OCI-LY7 (cell line): Measurements from ENCODE around the gene GRID1. TPM values are rescaled to one million over a fixed set of nuclear protein-coding genes. Genes with fewer than 3 reads are reported as not detected.

ENCODE experiments used
- BruUV-seq: library from RNA; stranded (reverse); fragments of 400-500 nt; replicated peaks from 2 replicates; lab custom pipeline; 2021; lab: Mats Ljungman, UMichigan
- CTCF ChIA-PET: fragments of 300-600 bp; sonication (Branson Sonifier 250); formaldehyde crosslinking; loops from one replicate; lab custom pipeline; 2022; ENCODE audit warnings: antibody characterized with exemption; ENCODE audit not compliant: unreplicated experiment; lab: Charles Lee
- POLR2A ChIA-PET: fragments of 300-600 bp; sonication (Branson Sonifier 250); formaldehyde crosslinking; loops from one replicate; lab custom pipeline; 2022; ENCODE audit warnings: antibody characterized with exemption; lab: Charles Lee
- DNase-seq: peaks from one replicate; pipeline ENCODE4 v3.0.0-alpha.2; 2015; ENCODE audit warnings: low spot score
- H2AFZ ChIP-seq: fragments of 200-600 bp; sonication (generic), shearing (Covaris generic); 2 replicates; pipeline ENCODE4 v1.6.1; 2014; ENCODE audit warnings: mild to moderate bottlenecking, antibody characterized with exemption, low read length, moderate library complexity
- H3K27ac ChIP-seq: fragments of 200-600 bp; sonication (generic); 2 replicates; pipeline ENCODE4 v1.5.1; 2014; ENCODE audit warnings: mixed run types, low read depth, mild to moderate bottlenecking, moderate library complexity, low read length, inconsistent platforms; ENCODE audit not compliant: poor library complexity, severe bottlenecking
- H3K36me3 ChIP-seq: fragments of 200-600 bp; sonication (generic); 2 replicates; pipeline ENCODE4 v1.6.1; 2014; ENCODE audit warnings: mild to moderate bottlenecking, antibody characterized with exemption, low read length, moderate library complexity, mixed read lengths; ENCODE audit not compliant: insufficient read depth
- H3K4me1 ChIP-seq: fragments of 200-600 bp; sonication (generic); 2 replicates; pipeline ENCODE4 v1.5.1; 2014; ENCODE audit warnings: mild to moderate bottlenecking, low read length; ENCODE audit not compliant: insufficient read depth, poor library complexity, severe bottlenecking
- H3K4me2 ChIP-seq: fragments of 200-600 bp; sonication (generic); 2 replicates; pipeline ENCODE4 v1.6.1; 2014; ENCODE audit warnings: mild to moderate bottlenecking, low read length
- H3K4me3 ChIP-seq: fragments of 200-600 bp; sonication (generic); 2 replicates; pipeline ENCODE4 v1.5.1; 2014; ENCODE audit warnings: mild to moderate bottlenecking, low read depth, low read length; ENCODE audit not compliant: poor library complexity, severe bottlenecking
- H3K79me2 ChIP-seq: fragments of 200-600 bp; sonication (generic); 2 replicates; pipeline ENCODE4 v1.6.1; 2016; ENCODE audit warnings: low read depth, mild to moderate bottlenecking, low read length, moderate library complexity, mixed read lengths; ENCODE audit not compliant: insufficient read depth
- H3K9me2 ChIP-seq: fragments of 200-600 bp; sonication (generic); 2 replicates; pipeline ENCODE4 v1.6.1; 2016; ENCODE audit warnings: mild to moderate bottlenecking, low read length, mixed read lengths; ENCODE audit not compliant: insufficient read depth
- H3K9me3 ChIP-seq: fragments of 200-600 bp; sonication (generic); 2 replicates; pipeline ENCODE4 v1.6.1; 2014; ENCODE audit warnings: mild to moderate bottlenecking, mixed run types, low read length, mixed read lengths
- H4K20me1 ChIP-seq: fragments of 200-600 bp; sonication (generic); 2 replicates; pipeline ENCODE4 v1.6.1; 2014; ENCODE audit warnings: mild to moderate bottlenecking, antibody characterized with exemption, low read length, moderate library complexity, mixed read lengths; ENCODE audit not compliant: insufficient read depth
- CTCF ChIP-seq: fragments of 200-600 bp; sonication (generic); conservative IDR thresholded peaks from 2 replicates; pipeline ENCODE4 v1.5.1; 2014; ENCODE audit warnings: mild to moderate bottlenecking, antibody characterized with exemption, low read length, moderate library complexity, mixed read lengths
- EZH2phosphoT487 ChIP-seq: fragments of 200-600 bp; sonication (generic); IDR thresholded peaks from 2 replicates; pipeline ENCODE4 v1.6.1; 2018; ENCODE audit warnings: low read depth, borderline replicate concordance, mild to moderate bottlenecking, mixed run types, antibody characterized with exemption, low read length, moderate library complexity, mixed read lengths
- intact Hi-C: fragments of 100-400 bp; cut with micrococcal nuclease; formaldehyde crosslinking; loops from one replicate; pipeline ENCODE4 v1.10.0; 2022; ENCODE audit not compliant: unreplicated experiment
- total RNA-seq, 2 experiments: library from RNA; depleted of rRNA in 1 of 2; stranded (reverse); fragments of >200 nt in 1 of 2; shearing (Covaris generic) in 1 of 2; gene quantifications; 2 replicates each; pipeline ENCODE4 v1.2.3, GENCODE V29; 2014 to 2022

The GRID1 gene
- total RNA-seq, 2 experiments from 2014 or later = 1.6 to 3.7 TPM

- no peak for DNase-seq
- BruUV-seq = no TSS peak
- POLR2A ChIA-PET = no interaction called here
- no peak for TF ChIP-seq CTCF
- TF ChIP-seq EZH2phosphoT487 = no peak
- no peak overlapping the region for H3K4me3 ChIP-seq
- CTCF ChIA-PET = no interaction called here
- H3K27ac ChIP-seq = no peak overlapping the region
- intact Hi-C loops = no loop called here
- H4K20me1 ChIP-seq = no peaks in the 10 kb centered on the region
- H3K9me3 ChIP-seq = no peaks in the 10 kb centered on the region
- no peaks in the 10 kb centered on the region for H3K36me3 ChIP-seq
- H3K9me2 ChIP-seq = no peaks in the 10 kb centered on the region
- H3K79me2 ChIP-seq = no peaks in the 10 kb centered on the region
- no peaks in the 10 kb centered on the region for H3K4me1 ChIP-seq
- H3K4me2 ChIP-seq = no peak overlapping the region
- no peak overlapping the region for H2AFZ ChIP-seq
Measured at GRCh38 chr10:85927952-85928665, 438.5 kb downstream of the GRID1 start.

- Histone ChIP-seq H3K36me3 (no peaks in the 10 kb centered on the region), H3K4me2 (no peak overlapping the region), H4K20me1 (no peaks in the 10 kb centered on the region), H3K9me2 (no peaks in the 10 kb centered on the region), H3K9me3 (no peaks in the 10 kb centered on the region), H3K4me1 (no peaks in the 10 kb centered on the region), H3K27ac (no peak overlapping the region), H3K79me2 (no peaks in the 10 kb centered on the region), H3K4me3 (no peak overlapping the region), H2AFZ (no peak overlapping the region)
- TF ChIP-seq CTCF (no peak), EZH2phosphoT487 (no peak)
- ChIA-PET CTCF (no interaction called here), POLR2A (no interaction called here)
- intact Hi-C loops = no loop called here
- no peak for DNase-seq
- no TSS peak for BruUV-seq
Measured at GRCh38 chr10:85926986-85927385, 439.6 kb downstream of the GRID1 start.

- no TSS peak for BruUV-seq
- H3K9me3 ChIP-seq = no peaks in the 10 kb centered on the region
- POLR2A ChIA-PET = no interaction called here
- no peak overlapping the region for H3K4me3 ChIP-seq
- H3K79me2 ChIP-seq = no peaks in the 10 kb centered on the region
- no peaks in the 10 kb centered on the region for H3K36me3 ChIP-seq
- H3K4me2 ChIP-seq = no peak overlapping the region
- CTCF ChIA-PET = no interaction called here
- TF ChIP-seq CTCF (no peak), EZH2phosphoT487 (no peak)
- H3K4me1 ChIP-seq = no peaks in the 10 kb centered on the region
- no peak overlapping the region for H3K27ac ChIP-seq
- DNase-seq = no peak
- no peaks in the 10 kb centered on the region for H3K9me2 ChIP-seq
- no peaks in the 10 kb centered on the region for H4K20me1 ChIP-seq
- intact Hi-C loops = no loop called here
- H2AFZ ChIP-seq = no peak overlapping the region
Measured at GRCh38 chr10:85926136-85926535, 440.5 kb downstream of the GRID1 start.
